HepG2 (cell line): ENCODE results near the gene BMF. TPM values are rescaled to one million over a fixed set of nuclear protein-coding genes. Genes with fewer than 3 reads are reported as not detected.

Experiments
- CEBPB ChIP-seq: IDR thresholded peaks from 2 replicates; pipeline ENCODE4 v1.6.1; 2011; ENCODE audit warnings: low read depth, low read length, improper control_type of control experiment, borderline replicate concordance
- CENPT ChIP-seq: sonication (generic); formaldehyde crosslinking; IDR thresholded peaks from 2 replicates; pipeline ENCODE4 v1.8.0; 2022; ENCODE audit warnings: low read depth, mild to moderate bottlenecking, moderate library complexity, missing genetic modification reagents
- DBP ChIP-seq: sonication (generic); formaldehyde crosslinking; IDR thresholded peaks from 2 replicates; pipeline ENCODE4 v1.4.0; 2020; ENCODE audit warnings: missing genetic modification reagents; ENCODE audit errors: not compliant biosample characterization
- FOXC1 ChIP-seq: sonication (generic); formaldehyde crosslinking; IDR thresholded peaks from 2 replicates; pipeline ENCODE4 v1.8.0; 2022; ENCODE audit warnings: mild to moderate bottlenecking, missing genetic modification reagents, borderline replicate concordance
- GZF1 ChIP-seq: sonication (generic); formaldehyde crosslinking; IDR thresholded peaks from 2 replicates; pipeline ENCODE4 v1.5.1; 2020; ENCODE audit warnings: mild to moderate bottlenecking, missing genetic modification reagents
- HDAC6 ChIP-seq: fragments of 200-600 bp; sonication (generic); IDR thresholded peaks from 2 replicates; pipeline ENCODE4 v1.7.0; 2017; ENCODE audit warnings: mild to moderate bottlenecking, antibody characterized with exemption, low read length, low read depth
- HHEX ChIP-seq: IDR thresholded peaks from 2 replicates; pipeline ENCODE4 v1.6.1; 2016; ENCODE audit warnings: control low read depth
- MED1 ChIP-seq: sonication (generic); formaldehyde crosslinking; IDR thresholded peaks from 2 replicates; pipeline ENCODE4 v1.4.0; 2020; ENCODE audit warnings: missing genetic modification reagents
- NRL ChIP-seq: sonication (generic); formaldehyde crosslinking; IDR thresholded peaks from 2 replicates; pipeline ENCODE4 v1.5.0; 2020; ENCODE audit warnings: missing genetic modification reagents, mild to moderate bottlenecking, moderate library complexity, borderline replicate concordance
- RARG ChIP-seq: sonication (generic); formaldehyde crosslinking; IDR thresholded peaks from 2 replicates; pipeline ENCODE4 v1.4.0; 2020; ENCODE audit warnings: low read depth, mild to moderate bottlenecking, missing genetic modification reagents
- SNAPC4 ChIP-seq: sonication (generic); formaldehyde crosslinking; IDR thresholded peaks from 2 replicates; pipeline ENCODE4 v1.4.0; 2020; ENCODE audit warnings: mild to moderate bottlenecking, missing genetic modification reagents
- STAG1 ChIP-seq: sonication (generic); formaldehyde crosslinking; IDR thresholded peaks from 2 replicates; pipeline ENCODE4 v1.4.0; 2020; ENCODE audit warnings: missing genetic modification reagents
- TFDP1 ChIP-seq: IDR thresholded peaks from 2 replicates; pipeline ENCODE4 v1.6.1; 2016; ENCODE audit warnings: missing compliant biosample characterization, missing genetic modification reagents, borderline replicate concordance
- ZBTB33 ChIP-seq: sonication (generic); formaldehyde crosslinking; IDR thresholded peaks from 2 replicates; pipeline ENCODE4 v1.4.0; 2020; ENCODE audit warnings: missing genetic modification reagents
- ZFY ChIP-seq: sonication (generic); formaldehyde crosslinking; IDR thresholded peaks from 2 replicates; pipeline ENCODE4 v1.4.0; 2020; ENCODE audit warnings: missing genetic modification reagents
- ZKSCAN5 ChIP-seq: sonication (generic); formaldehyde crosslinking; IDR thresholded peaks from 2 replicates; pipeline ENCODE4 v1.5.1; 2020; ENCODE audit warnings: mild to moderate bottlenecking, missing genetic modification reagents
- ZNF12 ChIP-seq: sonication (generic); formaldehyde crosslinking; IDR thresholded peaks from 2 replicates; pipeline ENCODE4 v1.5.0; 2020; ENCODE audit warnings: missing genetic modification reagents
- ZNF20 ChIP-seq: sonication (generic); formaldehyde crosslinking; IDR thresholded peaks from 2 replicates; pipeline ENCODE4 v1.4.0; 2020; ENCODE audit warnings: mild to moderate bottlenecking, moderate library complexity, missing genetic modification reagents
- ZNF468 ChIP-seq: sonication (generic); formaldehyde crosslinking; IDR thresholded peaks from 2 replicates; pipeline ENCODE4 v1.8.0; 2022; ENCODE audit warnings: mild to moderate bottlenecking, moderate library complexity, missing genetic modification reagents
- ZNF724P ChIP-seq: sonication (generic); formaldehyde crosslinking; IDR thresholded peaks from 2 replicates; pipeline ENCODE4 v1.8.0; 2022; ENCODE audit warnings: missing genetic modification reagents, borderline replicate concordance
- ZNF784 ChIP-seq: sonication (generic); formaldehyde crosslinking; IDR thresholded peaks from 2 replicates; pipeline ENCODE4 v1.5.1; 2020; ENCODE audit warnings: missing genetic modification reagents, mild to moderate bottlenecking, borderline replicate concordance
- ZNF788 ChIP-seq: sonication (generic); formaldehyde crosslinking; IDR thresholded peaks from 2 replicates; pipeline ENCODE4 v1.5.0; 2020; ENCODE audit warnings: mild to moderate bottlenecking, missing genetic modification reagents, borderline replicate concordance
- polyA plus RNA-seq, 8 experiments: library from polyadenylated mRNA; depleted of rRNA in 3 of 8; stranded (reverse) in 7 of 8; unstranded in 1 of 8; fragments of >200 nt; fragmentation: Illumina TruSeq in 4 of 8; extraction: Trizol in 4 of 8; gene quantifications; 2 replicates each; pipeline versions ENCODE4 v1.2.1 to v1.2.3, GENCODE V29; 2011 to 2016; ENCODE audit warnings: low read depth in 4 of 8, missing spikeins in 1 of 8, mixed read lengths in 1 of 8; ENCODE audit not compliant: insufficient read depth in 1 of 8
- total RNA-seq, 5 experiments: library from RNA; depleted of rRNA; stranded (reverse); fragments of >200 nt; fragmentation: Illumina TruSeq; extraction: Trizol; gene quantifications; 2 replicates each; pipeline ENCODE4 v1.2.3, GENCODE V29; 2016; ENCODE audit warnings: low read depth in 1 of 5

The BMF gene
- total and polyA plus RNA-seq, 2 of the 13 experiments (the other 11 are each of a cell fraction or from before 2014, with no cell fraction given): 8.7 to 15.9 TPM

GRCh38 chr15:40115670-40116093 is 7.0 kb upstream of the BMF start (continued):
- TF ChIP-seq SNAPC4 (no peak), ZBTB33 (CRISPR knock-in tag) (no peak), ZNF20 (CRISPR knock-in tag) (no peak), FOXC1 (CRISPR knock-in tag) (no peak), ZNF784 (no peak), RARG (CRISPR knock-in tag) (no peak), CEBPB (peak; percentile 98), TFDP1 (no peak), DBP (no peak), ZNF12 (CRISPR knock-in tag) (no peak), NRL (CRISPR knock-in tag) (no peak), ZNF788 (peak; percentile 88; the same call in 1 of the 2 replicates), GZF1 (no peak), STAG1 (CRISPR knock-in tag) (peak; percentile 29; the same call in 1 of the 2 replicates), ZNF468 (no peak), CENPT (CRISPR knock-in tag) (no peak), ZKSCAN5 (no peak), MED1 (CRISPR knock-in tag) (peak; percentile 86), ZFY (peak; percentile 45; the same call in 1 of the 2 replicates), ZNF724P (CRISPR knock-in tag) (no peak), HHEX (CRISPR knock-in tag) (no peak), HDAC6 (no peak)
